Ovary (tissue), 9 donors: ENCODE measurements around the gene UPK2. TPM values are rescaled to one million over a fixed set of nuclear protein-coding genes. Genes with fewer than 3 reads are reported as not detected.

Experiments
- DNase-seq, 5 donors: peaks; one replicate each; pipeline ENCODE4 v3.0.0-alpha.2; 2019 to 2020
- H3K27ac ChIP-seq, 2 donors: fragments of 200-600 bp; one replicate each; pipeline versions ENCODE4 v1.5.1 to v1.8.0; 2019 to 2022
- H3K27me3 ChIP-seq: fragments of 200-600 bp; one replicate; pipeline ENCODE4 v1.8.0; 2022
- H3K36me3 ChIP-seq: fragments of 200-600 bp; sonication (generic); one replicate; pipeline ENCODE4 v1.5.1; 2019
- H3K4me1 ChIP-seq: one replicate; pipeline ENCODE4 v1.8.1; 2013; ENCODE audit warnings: mild to moderate bottlenecking, moderate library complexity; ENCODE audit not compliant: insufficient read depth
- H3K4me3 ChIP-seq: fragments of 200-600 bp; sonication (generic); one replicate; pipeline ENCODE4 v1.5.1; 2017
- H3K9me3 ChIP-seq, 2 donors: fragments of 200-600 bp in 1 of 2; sonication (generic) in 1 of 2; one replicate each; pipeline versions ENCODE4 v1.5.1 to v1.8.1; 2013 to 2019; ENCODE audit warnings: mild to moderate bottlenecking in 1 of 2, moderate library complexity in 1 of 2
- EP300 ChIP-seq: sonication (generic); formaldehyde crosslinking; IDR thresholded peaks from one replicate; pipeline ENCODE4 v1.6.1; 2017; ENCODE audit warnings: antibody characterized with exemption
- POLR2A ChIP-seq: fragments of 450-650 bp; IDR thresholded peaks from one replicate; pipeline ENCODE4 v1.6.1; 2017; ENCODE audit warnings: antibody characterized with exemption, mild to moderate bottlenecking, moderate library complexity
- whole genome bisulfite sequencing, 3 donors: extraction: QIAGEN DNeasy Blood & Tissue Kit in 1 of 3; methylation state at CpG; one replicate each; pipeline versions ENCODE4 v1.1.5 to v1.1.7; 2013 to 2017; 5-methylcytosine and 5-hydroxymethylcytosine counted together
- intact Hi-C, 4 donors: fragments of 100-400 bp; cut with DNase I; formaldehyde crosslinking; loops; one replicate each; pipeline versions ENCODE4 v1.11.0 to v1.15.1; 2022 to 2023
- polyA plus RNA-seq, 2 donors: library from polyadenylated mRNA; stranded (reverse); fragments of 200-250 nt in 1 of 2; fragments of 350-450 nt in 1 of 2; fragmentation: Illumina TruSeq in 1 of 2; extraction: RNeasy Lipid Tissue Mini Kit (QIAGEN cat#74804) in 1 of 2; gene quantifications; one replicate each; pipeline ENCODE4 v1.2.3, GENCODE V29; 2013 to 2014
- total RNA-seq, 7 donors: library from RNA; depleted of rRNA in 2 of 7; stranded (reverse); fragments of >200 nt in 2 of 7; fragmentation: NEBNext Ultra II Directional in 3 of 7; extraction: Animal tissue kit (Norgen Biotek cat#: 25700) in 3 of 7; gene quantifications; one replicate each; pipeline versions ENCODE4 v1.1.0 to v1.2.4, GENCODE V29; 2016 to 2023
- TF ChIP-seq, protein P1 (sequence below), 3 donors: fragments of 450-650 bp in 2 of 3; fragments of 200-600 bp in 1 of 3; IDR thresholded peaks; one replicate each; pipeline versions ENCODE4 v1.5.1 to v1.8.0; 2016 to 2022; ENCODE audit warnings: antibody characterized with exemption in 3 of 3, mild to moderate bottlenecking in 1 of 3
- donor health status: DM: no; HTN: no; CAD: no; lungs with moderate emphysema.
- donor health status: DM: no; HTN: no; CAD: no.
- donor health status: Bipolar disorder and iron deficiency.
- donor health status: DM: yes; HTN: yes; CAD: no.
- donor health status: DM: no; HTN: no; CAD: no.
- donor health status: DM: yes; HTN: yes; CAD: no.

UPK2 gene
- total and polyA plus RNA-seq, 9 donors = 0.13 TPM; not detected in 8

DNA sequence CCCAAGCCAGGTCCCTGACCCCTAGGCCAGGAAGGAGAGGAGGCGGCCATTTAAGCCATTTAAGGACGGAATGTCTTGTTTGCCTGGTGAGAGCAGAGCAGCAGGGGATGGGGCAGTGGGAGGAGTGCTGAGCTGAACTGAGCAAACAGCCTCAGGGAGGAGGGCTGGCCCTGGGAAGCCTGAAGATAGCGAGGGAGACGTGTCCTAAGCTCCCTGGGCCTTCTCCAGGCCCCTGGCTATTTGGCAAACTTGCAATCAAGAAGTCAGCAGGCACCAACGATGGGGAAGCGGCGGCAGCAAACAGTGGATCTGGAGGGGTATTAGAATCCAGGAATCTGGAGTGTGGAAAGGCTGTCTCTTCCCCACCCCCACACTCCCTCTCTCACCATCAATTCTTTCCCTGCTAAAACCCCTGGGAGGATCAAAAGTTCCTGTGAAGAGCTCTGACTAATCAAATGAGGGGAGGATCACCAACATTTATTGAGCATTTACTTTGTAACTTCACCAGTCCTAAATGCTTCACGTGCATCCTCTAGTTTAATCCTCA is 39.2 kb upstream of the UPK2 start:
- peak; percentile 80 to 86 (median 81) for DNase-seq
- Histone ChIP-seq H3K4me3 (no peak overlapping the region), H3K27ac (peak overlapping the region; percentile 89 to 94), H3K9me3 (no peaks in the 10 kb centered on the region), H3K36me3 (no peaks in the 10 kb centered on the region), H3K27me3 (no peaks in the 10 kb centered on the region), H3K4me1 (peaks cover 58% of the 10 kb centered on the region)
- 2 to 8% (median 2%) methylated on average over 8 of the region's 8 CpGs for WGBS, 3 donors
- peak; percentile 48 for TF ChIP-seq POLR2A
- TF ChIP-seq, protein P1, sequence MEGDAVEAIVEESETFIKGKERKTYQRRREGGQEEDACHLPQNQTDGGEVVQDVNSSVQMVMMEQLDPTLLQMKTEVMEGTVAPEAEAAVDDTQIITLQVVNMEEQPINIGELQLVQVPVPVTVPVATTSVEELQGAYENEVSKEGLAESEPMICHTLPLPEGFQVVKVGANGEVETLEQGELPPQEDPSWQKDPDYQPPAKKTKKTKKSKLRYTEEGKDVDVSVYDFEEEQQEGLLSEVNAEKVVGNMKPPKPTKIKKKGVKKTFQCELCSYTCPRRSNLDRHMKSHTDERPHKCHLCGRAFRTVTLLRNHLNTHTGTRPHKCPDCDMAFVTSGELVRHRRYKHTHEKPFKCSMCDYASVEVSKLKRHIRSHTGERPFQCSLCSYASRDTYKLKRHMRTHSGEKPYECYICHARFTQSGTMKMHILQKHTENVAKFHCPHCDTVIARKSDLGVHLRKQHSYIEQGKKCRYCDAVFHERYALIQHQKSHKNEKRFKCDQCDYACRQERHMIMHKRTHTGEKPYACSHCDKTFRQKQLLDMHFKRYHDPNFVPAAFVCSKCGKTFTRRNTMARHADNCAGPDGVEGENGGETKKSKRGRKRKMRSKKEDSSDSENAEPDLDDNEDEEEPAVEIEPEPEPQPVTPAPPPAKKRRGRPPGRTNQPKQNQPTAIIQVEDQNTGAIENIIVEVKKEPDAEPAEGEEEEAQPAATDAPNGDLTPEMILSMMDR (IDR thresholded peaks at IDR 0.05) = no peak
- intact Hi-C loops = no loop called here

DNA sequence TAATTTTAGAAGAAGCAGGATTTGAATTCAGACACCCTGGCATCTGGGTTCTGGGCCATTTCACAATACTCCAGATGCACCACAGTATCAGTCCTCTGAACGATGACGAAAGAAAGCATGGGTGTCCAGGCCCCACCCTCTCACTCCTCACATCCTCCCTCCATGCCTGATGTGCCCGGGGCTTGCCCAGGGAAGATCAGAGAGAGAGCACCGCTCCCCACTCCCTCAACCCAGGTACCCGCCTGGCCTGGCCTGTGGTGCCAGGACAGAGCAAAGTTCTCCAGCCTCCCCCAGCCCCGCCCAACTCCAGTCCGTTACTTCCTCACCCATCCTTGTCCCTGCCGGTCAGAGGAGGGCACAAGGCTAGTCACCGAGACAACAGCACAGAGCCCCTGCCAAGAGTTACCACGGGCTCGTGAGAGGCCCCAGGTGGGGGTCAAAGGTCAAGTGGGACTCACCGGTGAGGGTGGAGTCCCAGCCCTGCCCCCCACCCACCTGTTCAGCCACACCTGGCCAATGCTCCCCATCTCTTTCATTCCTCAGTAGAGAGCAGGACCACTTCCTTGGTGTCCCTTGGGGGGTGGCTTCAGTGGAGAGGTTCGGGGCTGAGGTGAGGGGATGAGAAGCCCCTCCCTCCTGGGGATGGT is 38.5 kb upstream of the UPK2 start:
- WGBS, 3 donors = 7 to 10% (median 8%) methylated on average over 13 of the region's 13 CpGs
- peak; percentile 70 to 88 (median 74) for DNase-seq
- H3K4me3 ChIP-seq = peak overlapping the region; percentile 99
- TF ChIP-seq POLR2A (peak; percentile 19), EP300 (no peak)
- TF ChIP-seq, protein P1 (IDR thresholded peaks at IDR 0.05) = peak in 1 of 3 donors; percentile 12
- H3K36me3 ChIP-seq = no peaks in the 10 kb centered on the region
- intact Hi-C loops = no loop called here
- H3K27me3 ChIP-seq = no peaks in the 10 kb centered on the region
- no peaks in the 10 kb centered on the region for H3K9me3 ChIP-seq
- peaks cover 55% of the 10 kb centered on the region for H3K4me1 ChIP-seq
- peak overlapping the region; percentile 89 to 94 for H3K27ac ChIP-seq

DNA sequence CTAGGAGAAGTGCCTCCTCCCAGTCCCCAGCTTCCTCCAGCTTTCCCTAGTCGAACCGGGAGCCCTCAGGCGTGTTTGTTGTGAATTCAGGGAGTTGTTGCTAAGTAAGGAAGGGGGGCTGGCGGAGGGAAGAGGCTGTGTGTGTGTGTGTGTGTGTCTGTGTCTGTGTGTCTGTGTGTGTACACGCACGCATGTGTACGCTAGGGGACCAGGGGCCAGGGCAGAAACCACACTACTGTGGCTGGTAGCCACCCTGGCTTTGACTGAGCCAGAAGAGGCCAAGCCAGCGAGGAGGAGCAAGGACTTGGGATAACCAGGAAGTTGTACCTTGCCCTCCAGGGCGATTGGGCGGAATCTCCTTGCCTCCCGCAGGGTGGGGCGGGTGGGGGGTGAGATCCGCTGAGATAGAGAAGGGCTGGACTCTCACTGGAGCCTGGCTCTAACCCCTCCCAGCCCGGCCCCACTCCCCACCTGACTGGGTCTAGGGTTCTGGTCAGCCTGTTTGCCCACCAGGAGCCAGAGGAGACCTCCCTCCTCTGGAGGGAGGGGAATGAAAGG is 37.9 kb upstream of the UPK2 start:
- TF ChIP-seq, protein P1 (IDR thresholded peaks at IDR 0.05) = peak in 2 of 3 donors; percentile 16 to 39
- TF ChIP-seq POLR2A (peak; percentile 62), EP300 (no peak)
- peak; percentile 74 to 90 (median 79) for DNase-seq
- 0 to 4% (median 3%) methylated on average over 14 of the region's 14 CpGs for WGBS, 3 donors
- no peaks in the 10 kb centered on the region for H3K9me3 ChIP-seq
- peak overlapping the region; percentile 99 for H3K4me3 ChIP-seq
- peaks cover 53% of the 10 kb centered on the region for H3K4me1 ChIP-seq
- H3K27me3 ChIP-seq = no peaks in the 10 kb centered on the region
- H3K36me3 ChIP-seq = no peaks in the 10 kb centered on the region
- H3K27ac ChIP-seq = peak overlapping the region; percentile 89 to 94
- intact Hi-C loops = no loop called here

DNA sequence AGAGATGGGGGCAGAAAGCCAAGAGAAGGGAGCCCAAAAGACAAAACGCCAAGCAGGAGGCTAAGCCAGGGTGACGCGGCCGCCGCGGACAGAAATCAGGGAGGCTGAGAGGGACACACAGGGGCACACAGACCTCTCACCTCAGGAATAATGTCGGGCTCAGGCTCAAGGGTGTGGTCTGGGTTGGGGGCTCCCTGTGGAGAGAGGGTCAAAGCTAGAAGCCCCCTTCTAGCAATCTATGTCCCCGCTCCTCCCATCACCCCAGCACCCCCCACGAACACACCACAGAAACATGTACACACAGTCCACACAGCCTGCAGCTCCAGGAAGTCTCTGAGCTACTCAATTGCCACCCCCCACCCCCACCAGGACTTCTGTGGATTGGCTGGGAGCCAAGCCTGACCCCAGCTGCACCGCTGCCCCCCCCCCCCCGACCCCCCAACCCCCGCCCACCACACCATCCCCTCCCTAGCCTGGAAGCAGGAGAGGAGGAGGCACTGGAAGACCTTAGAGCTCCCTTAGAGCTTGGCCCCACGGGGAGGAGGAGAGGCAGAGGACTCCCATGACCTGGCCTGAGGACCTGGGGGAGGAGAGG is 37.3 kb upstream of the UPK2 start:
- Histone ChIP-seq H3K4me3 (peak overlapping the region; percentile 99), H3K27ac (peak overlapping the region; percentile 89 to 94), H3K9me3 (no peaks in the 10 kb centered on the region), H3K27me3 (no peaks in the 10 kb centered on the region), H3K36me3 (no peaks in the 10 kb centered on the region), H3K4me1 (peaks cover 49% of the 10 kb centered on the region)
- WGBS, 3 donors = 1 to 2% (median 1%) methylated on average over 10 to 13 of the region's 13 CpGs
- intact Hi-C loops = no loop called here
- TF ChIP-seq EP300 = no peak
- TF ChIP-seq POLR2A = no peak
- TF ChIP-seq, protein P1 (IDR thresholded peaks at IDR 0.05) = no peak
- peak in 4 of 5 donors; percentile 57 to 69 (median 65) for DNase-seq
